AG04450 (cell line): Measurements from ENCODE around the gene CCR5. TPM values are rescaled to one million over a fixed set of nuclear protein-coding genes. Genes with fewer than 3 reads are reported as not detected.

ENCODE experiments used
- polyA plus RNA-seq: library from polyadenylated mRNA; depleted of rRNA; stranded (reverse); fragments of >200 nt; gene quantifications from 2 replicates; pipeline ENCODE4 v1.2.3, GENCODE V29; 2011; rRNA removed

The CCR5 gene
- polyA plus RNA-seq, 1 experiment: not detected

Other genes starting within 250 kb of the CCR5 start
- gene CCR1, start 162.6 kb upstream of the CCR5 start, polyA plus RNA-seq: 0.02 TPM in 1 of 2 replicates, not detected in the other
- gene CCR3, start 128.5 kb upstream of the CCR5 start, polyA plus RNA-seq: not detected in 2 replicates
- not detected in 2 replicates for gene CCR2, start 16.8 kb upstream of the CCR5 start, polyA plus RNA-seq
- gene CCRL2, start 36.3 kb downstream of the CCR5 start, polyA plus RNA-seq: 0.15 and 0.16 TPM in 2 replicates
- 0.10 TPM in 1 of 2 replicates, not detected in the other for gene LTF, start 94.0 kb downstream of the CCR5 start, polyA plus RNA-seq
- 0.06 and 0.14 TPM in 2 replicates for gene RTP3, start 127.0 kb downstream of the CCR5 start, polyA plus RNA-seq
- gene LRRC2, start 195.4 kb downstream of the CCR5 start, polyA plus RNA-seq: 3.3 and 4.2 TPM in 2 replicates
- not detected in 2 replicates for gene FAM240A, start 241.6 kb downstream of the CCR5 start, polyA plus RNA-seq